NCI-H2107 treated with DMSO at 0.1 percent for 48 hours (cell line): Measurements from ENCODE around the gene IRAK4.
A peak's percentile ranks its signal among the peaks of the same experiment; 100 is the strongest.

ENCODE experiments used
- DNase-seq: peaks from one replicate; lab custom pipeline; 2025; ENCODE audit not compliant: unreplicated experiment; lab: John Stamatoyannopoulos, UW

Gene IRAK4

GRCh38 chr12:43764528-43764927, 5.8 kb downstream of the IRAK4 start:
- DNase-seq, result no peak

GRCh38 chr12:43766291-43766690, 7.5 kb downstream of the IRAK4 start:
- no peak for DNase-seq

- DNase-seq, result no peak
These were observed 17.7 kb downstream of the IRAK4 start for GRCh38 chr12:43776498-43776897.

- DNase-seq, result no peak
These were observed 28.3 kb downstream of the IRAK4 start for GRCh38 chr12:43786899-43787693.

- DNase-seq, result no peak
These were observed 31.2 kb downstream of the IRAK4 start for GRCh38 chr12:43789941-43790340.

GRCh38 chr12:43795716-43796280, 37.0 kb downstream of the IRAK4 start:
- DNase-seq, result no peak

GRCh38 chr12:43797561-43798217, 38.9 kb downstream of the IRAK4 start:
- no peak for DNase-seq

- peak; percentile 28 for DNase-seq
These were observed 46.6 kb downstream of the IRAK4 start for GRCh38 chr12:43805149-43805859.

- DNase-seq, result peak; percentile 59
These were observed 47.3 kb downstream of the IRAK4 start, which contains the start of gene TWF1 for GRCh38 chr12:43805860-43806736. TSS of gene TWF1 (minus strand) at chr12:43806317. CDS start at chr12:43806245, 72 bp downstream.

- DNase-seq, result no peak
These were observed 48.0 kb downstream of the IRAK4 start for GRCh38 chr12:43806737-43807072.

- no peak for DNase-seq
These were observed 48.6 kb downstream of the IRAK4 start for GRCh38 chr12:43807386-43807785.

GRCh38 chr12:43812057-43812456, 53.3 kb downstream of the IRAK4 start:
- DNase-seq, result no peak

- DNase-seq, result no peak
These were observed 54.2 kb downstream of the IRAK4 start for GRCh38 chr12:43812926-43813325.

- peak; percentile 56 for DNase-seq
These were observed 56.7 kb downstream of the IRAK4 start for GRCh38 chr12:43815416-43815815.

GRCh38 chr12:43816168-43816567, 57.4 kb downstream of the IRAK4 start:
- no peak for DNase-seq

- DNase-seq, result no peak
These were observed 65.5 kb downstream of the IRAK4 start for GRCh38 chr12:43824207-43824775.

- DNase-seq, result no peak
These were observed 67.9 kb downstream of the IRAK4 start for GRCh38 chr12:43826681-43827080.

GRCh38 chr12:43827093-43827492, 68.3 kb downstream of the IRAK4 start:
- no peak for DNase-seq

- no peak for DNase-seq
These were observed 73.9 kb downstream of the IRAK4 start for GRCh38 chr12:43832463-43833168.

- no peak for DNase-seq
These were observed 76.5 kb downstream of the IRAK4 start for GRCh38 chr12:43835264-43835655.
